Measurements from ENCODE around the gene TNRC6C.

TNRC6C gene

DNA sequence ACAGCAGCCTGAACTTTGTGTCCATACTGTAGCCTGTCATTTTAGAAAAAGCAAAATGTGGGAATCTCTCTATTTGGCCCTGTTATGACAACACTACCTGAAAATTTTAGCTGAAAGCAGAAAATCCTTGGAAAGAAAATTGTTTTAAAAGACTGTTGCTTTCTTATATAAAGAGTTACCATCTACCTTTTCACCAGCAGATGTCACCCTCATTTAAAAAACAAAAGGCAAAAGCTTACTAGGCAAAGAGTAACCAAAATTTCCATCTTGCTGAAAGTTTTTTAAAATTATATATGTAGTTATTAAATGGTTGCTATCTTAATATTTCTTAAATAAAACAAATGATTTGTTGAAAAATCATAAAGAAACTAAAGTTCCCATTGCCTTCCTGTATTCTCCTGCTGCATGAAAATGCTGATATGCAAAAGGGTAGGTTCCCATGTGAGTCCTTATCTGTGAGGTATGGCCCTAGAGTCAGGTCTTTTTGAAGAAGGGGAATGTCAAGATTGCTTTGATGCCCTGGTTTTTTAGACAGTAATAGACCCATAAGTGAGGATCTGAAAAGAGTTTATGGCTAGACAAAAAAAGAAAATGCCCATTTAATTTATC is 61.0 kb downstream of the TNRC6C start:
- peak; percentile 55 for DNase-seq (ENCODE audit: low read depth)
- H3K4me3 ChIP-seq (ENCODE audit: control insufficient read depth, low read depth, low read length), result no peak overlapping the region
- TF ChIP-seq, protein P1, sequence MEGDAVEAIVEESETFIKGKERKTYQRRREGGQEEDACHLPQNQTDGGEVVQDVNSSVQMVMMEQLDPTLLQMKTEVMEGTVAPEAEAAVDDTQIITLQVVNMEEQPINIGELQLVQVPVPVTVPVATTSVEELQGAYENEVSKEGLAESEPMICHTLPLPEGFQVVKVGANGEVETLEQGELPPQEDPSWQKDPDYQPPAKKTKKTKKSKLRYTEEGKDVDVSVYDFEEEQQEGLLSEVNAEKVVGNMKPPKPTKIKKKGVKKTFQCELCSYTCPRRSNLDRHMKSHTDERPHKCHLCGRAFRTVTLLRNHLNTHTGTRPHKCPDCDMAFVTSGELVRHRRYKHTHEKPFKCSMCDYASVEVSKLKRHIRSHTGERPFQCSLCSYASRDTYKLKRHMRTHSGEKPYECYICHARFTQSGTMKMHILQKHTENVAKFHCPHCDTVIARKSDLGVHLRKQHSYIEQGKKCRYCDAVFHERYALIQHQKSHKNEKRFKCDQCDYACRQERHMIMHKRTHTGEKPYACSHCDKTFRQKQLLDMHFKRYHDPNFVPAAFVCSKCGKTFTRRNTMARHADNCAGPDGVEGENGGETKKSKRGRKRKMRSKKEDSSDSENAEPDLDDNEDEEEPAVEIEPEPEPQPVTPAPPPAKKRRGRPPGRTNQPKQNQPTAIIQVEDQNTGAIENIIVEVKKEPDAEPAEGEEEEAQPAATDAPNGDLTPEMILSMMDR (conservative IDR thresholded peaks at IDR 0.05; ENCODE audit: control insufficient read depth, insufficient read depth, low read depth, low read length), result peak; percentile 58

DNA sequence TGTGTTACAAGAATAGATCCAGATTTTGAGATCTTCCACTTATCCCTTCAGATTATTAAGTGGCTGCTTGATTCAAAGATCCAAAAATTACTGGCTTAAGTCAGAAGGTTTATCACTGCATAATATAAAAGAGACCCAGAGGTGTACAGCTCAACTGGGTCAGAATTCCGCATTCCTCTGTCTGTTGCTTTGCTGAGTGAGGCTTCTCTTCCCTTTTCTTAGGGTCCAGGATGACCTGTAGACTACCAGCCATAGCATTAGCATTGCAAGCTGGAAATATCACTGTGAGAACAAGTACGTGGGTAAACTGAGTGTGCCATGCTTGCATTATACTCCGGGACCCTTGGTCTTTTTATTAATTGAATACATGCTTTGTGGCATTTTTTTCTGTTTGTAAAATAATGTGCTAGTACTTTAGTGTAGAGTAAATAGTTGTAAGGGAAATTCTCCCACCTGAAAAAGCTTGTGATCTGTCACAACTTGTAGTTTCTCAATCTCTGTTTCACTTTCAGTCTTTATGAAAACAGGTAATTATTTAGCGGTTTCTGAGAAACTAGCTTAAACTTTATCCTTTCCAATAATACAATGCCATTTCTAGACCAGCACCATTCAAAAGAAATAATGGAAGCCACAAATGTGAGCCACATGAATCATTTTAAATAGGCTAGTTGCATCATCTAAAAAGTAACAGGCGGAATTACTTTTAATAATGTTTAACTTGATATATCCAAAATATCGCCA is 61.6 kb downstream of the TNRC6C start:
- no peak for DNase-seq (ENCODE audit: low read depth)
- H3K4me3 ChIP-seq (ENCODE audit: control insufficient read depth, low read depth, low read length), result no peak overlapping the region

DNA sequence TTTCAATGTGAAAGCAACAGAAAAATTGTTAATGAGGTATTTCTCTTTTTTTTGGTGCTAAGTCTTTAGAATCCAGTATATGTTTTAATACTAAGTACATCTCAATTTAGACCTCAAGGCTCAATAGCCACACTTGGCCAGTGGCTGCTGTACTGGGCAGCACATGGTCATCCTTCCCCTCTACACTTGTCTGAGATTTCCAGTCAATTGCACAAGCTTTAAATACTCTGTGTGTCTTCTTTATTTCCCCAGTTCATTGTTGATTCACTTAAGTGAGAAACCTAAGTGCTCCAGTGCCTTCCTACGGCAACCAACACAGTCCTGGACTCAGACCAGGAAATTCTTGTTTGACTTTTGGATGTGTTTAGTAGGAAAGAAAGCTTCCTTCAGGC is 62.2 kb downstream of the TNRC6C start:
- DNase-seq (ENCODE audit: low read depth), result no peak
- no peak overlapping the region for H3K4me3 ChIP-seq (ENCODE audit: control insufficient read depth, low read depth, low read length)
- TF ChIP-seq, protein P1 (conservative IDR thresholded peaks at IDR 0.05; ENCODE audit: control insufficient read depth, insufficient read depth, low read depth, low read length), result no peak

More for the DNA sequence above, 61.6 kb downstream of the TNRC6C start:
- TF ChIP-seq, protein P1 (conservative IDR thresholded peaks at IDR 0.05; ENCODE audit: control insufficient read depth, insufficient read depth, low read depth, low read length), result no peak

DNA sequence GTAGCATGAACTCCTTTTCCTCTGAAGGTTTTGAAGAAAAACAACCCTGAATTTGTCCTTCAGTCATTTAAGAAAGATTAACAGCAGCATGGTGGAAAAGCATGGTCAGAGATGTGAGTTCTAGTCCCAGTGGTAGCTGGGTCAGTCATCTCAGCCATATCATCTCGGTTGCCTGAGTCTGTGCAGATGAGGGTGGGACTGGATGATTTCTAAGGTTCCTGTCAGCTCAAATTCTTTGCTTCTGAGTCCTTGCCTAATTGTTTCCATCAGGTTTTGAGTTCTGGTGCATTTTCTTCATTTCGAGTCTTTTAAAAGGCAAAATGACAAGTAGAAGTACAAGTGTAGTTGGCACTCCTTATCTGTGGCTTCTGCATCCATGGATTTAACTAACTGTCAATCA is 63.9 kb downstream of the TNRC6C start:
- no peak overlapping the region for H3K4me3 ChIP-seq (ENCODE audit: control insufficient read depth, low read depth, low read length)
- DNase-seq (ENCODE audit: low read depth), result peak; percentile 68
- TF ChIP-seq, protein P1 (conservative IDR thresholded peaks at IDR 0.05; ENCODE audit: control insufficient read depth, insufficient read depth, low read depth, low read length), result no peak

DNA sequence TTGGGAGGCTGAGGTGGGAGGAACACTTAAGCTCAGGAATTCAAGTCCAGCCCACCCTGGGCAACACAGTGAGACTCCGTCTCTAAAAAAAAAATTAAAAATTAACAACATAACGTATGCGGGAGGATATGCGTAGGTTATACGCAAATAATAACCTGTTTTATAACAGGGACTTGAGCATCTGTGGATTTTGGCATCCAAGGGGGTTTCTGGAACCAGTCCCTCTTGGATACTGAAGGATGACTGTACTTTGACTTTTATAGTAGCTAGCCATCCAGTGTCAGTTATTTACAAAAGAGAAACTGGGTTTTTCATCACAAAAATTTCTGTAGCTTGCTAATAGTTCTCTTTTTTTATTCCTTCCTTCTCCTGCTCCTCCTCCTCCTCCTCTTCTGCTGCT is 64.5 kb downstream of the TNRC6C start:
- TF ChIP-seq, protein P1 (conservative IDR thresholded peaks at IDR 0.05; ENCODE audit: control insufficient read depth, insufficient read depth, low read depth, low read length), result no peak
- peak; percentile 35 for DNase-seq (ENCODE audit: low read depth)
- H3K4me3 ChIP-seq (ENCODE audit: control insufficient read depth, low read depth, low read length), result no peak overlapping the region

DNA sequence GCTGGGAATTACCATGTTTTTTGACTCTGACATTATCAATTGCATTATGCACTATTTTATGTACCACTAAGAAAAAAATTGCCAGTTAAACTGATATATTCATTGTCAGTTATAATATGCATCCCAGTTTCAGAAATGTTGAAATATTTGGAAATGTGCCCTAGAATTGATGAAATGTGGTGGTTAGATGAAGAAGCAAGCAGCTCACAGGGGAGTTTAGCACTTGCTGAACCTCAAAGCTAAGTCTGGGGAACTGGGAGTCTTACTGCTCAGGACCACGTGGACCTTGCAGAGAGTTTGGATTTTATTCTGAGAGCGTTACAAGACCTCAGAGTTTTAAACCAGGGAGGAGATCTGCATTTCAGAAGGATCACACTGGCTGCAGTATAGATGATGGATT is 67.9 kb downstream of the TNRC6C start:
- TF ChIP-seq, protein P1 (conservative IDR thresholded peaks at IDR 0.05; ENCODE audit: control insufficient read depth, insufficient read depth, low read depth, low read length), result no peak
- H3K4me3 ChIP-seq (ENCODE audit: control insufficient read depth, low read depth, low read length), result no peak overlapping the region
- peak; percentile 31 for DNase-seq (ENCODE audit: low read depth)
